IMR-90 (cell line): Measurements from ENCODE around the gene APOBEC3B. TPM values are rescaled to one million over a fixed set of nuclear protein-coding genes. Genes with fewer than 3 reads are reported as not detected.

Experiments
- ATAC-seq: fragments of 200-7000 bp; cut with Tn5 transposase; 2 replicates; pipeline ENCODE4 v1.9.1; 2020; ENCODE audit warnings: low read depth, mild to moderate bottlenecking, moderate library complexity
- BruUV-seq: library from RNA; stranded (reverse); fragments of 400-500 nt; replicated peaks from 2 replicates; lab custom pipeline; 2021; lab: Mats Ljungman, UMichigan
- CTCF ChIA-PET: fragments of 300-600 bp; formaldehyde crosslinking; extraction: SDS; loops from one replicate; lab custom pipeline; 2021; ENCODE audit warnings: antibody characterized with exemption; lab: Yijun Ruan, JAX
- POLR2A ChIA-PET: fragments of 300-600 bp; sonication (Branson Sonifier 250); formaldehyde crosslinking; loops from one replicate; lab custom pipeline; 2022; ENCODE audit warnings: antibody characterized with exemption; ENCODE audit not compliant: unreplicated experiment; lab: Charles Lee
- DNase-seq: peaks from one replicate; pipeline ENCODE4 v3.0.0; 2013
- H2AFZ ChIP-seq: replicated peaks from 2 replicates; pipeline ENCODE3; 2013; ENCODE audit warnings: low read length, mild to moderate bottlenecking; ENCODE audit not compliant: poor library complexity
- H2AK5ac ChIP-seq: 2 replicates; pipeline ENCODE4 v1.6.1; 2013; ENCODE audit warnings: low read depth, low read length, inconsistent platforms
- H2AK9ac ChIP-seq: replicated peaks from 2 replicates; pipeline ENCODE3; 2013; ENCODE audit warnings: mild to moderate bottlenecking, low read depth, low read length, moderate library complexity; ENCODE audit not compliant: poor library complexity
- H2BK120ac ChIP-seq: 2 replicates; pipeline ENCODE4 v1.6.1; 2013; ENCODE audit warnings: low read depth, low read length, inconsistent platforms
- H2BK15ac ChIP-seq: 3 replicates; pipeline ENCODE4 v1.6.1; 2013; ENCODE audit warnings: low read depth, low read length, inconsistent platforms
- H2BK20ac ChIP-seq: 2 replicates; pipeline ENCODE4 v1.6.1; 2013; ENCODE audit warnings: low read depth, mild to moderate bottlenecking, inconsistent platforms, low read length, moderate library complexity
- H2BK5ac ChIP-seq: 2 replicates; pipeline ENCODE4 v1.6.1; 2013; ENCODE audit warnings: mild to moderate bottlenecking, low read depth, low read length, inconsistent platforms; ENCODE audit not compliant: poor library complexity, severe bottlenecking
- H3K14ac ChIP-seq: replicated peaks from 2 replicates; pipeline ENCODE4 v1.6.1; 2013; ENCODE audit warnings: low read depth, low read length, inconsistent platforms
- H3K18ac ChIP-seq: 2 replicates; pipeline ENCODE4 v1.6.1; 2013; ENCODE audit warnings: low read depth, low read length, control low read depth
- H3K23ac ChIP-seq: 2 replicates; pipeline ENCODE4 v1.6.1; 2013; ENCODE audit warnings: low read depth, low read length, inconsistent platforms
- H3K27ac ChIP-seq: 2 replicates; pipeline ENCODE4 v1.5.1; 2013; ENCODE audit warnings: mild to moderate bottlenecking, control low read depth, low read length; ENCODE audit not compliant: insufficient read depth
- H3K27me3 ChIP-seq: 2 replicates; pipeline ENCODE4 v1.6.1; 2013; ENCODE audit warnings: low read length; ENCODE audit not compliant: control insufficient read depth, insufficient read depth
- H3K36me3 ChIP-seq: 2 replicates; pipeline ENCODE4 v1.6.1; 2013; ENCODE audit warnings: low read length, mixed read lengths; ENCODE audit not compliant: control insufficient read depth, insufficient read depth
- H3K4ac ChIP-seq: 2 replicates; pipeline ENCODE4 v1.6.1; 2013; ENCODE audit warnings: low read depth, low read length, inconsistent platforms
- H3K4me1 ChIP-seq: 2 replicates; pipeline ENCODE4 v1.6.1; 2013; ENCODE audit warnings: low read length, mixed read lengths; ENCODE audit not compliant: control insufficient read depth, insufficient read depth
- H3K4me2 ChIP-seq: 2 replicates; pipeline ENCODE4 v1.6.1; 2013; ENCODE audit warnings: low read depth, mild to moderate bottlenecking, control low read depth, low read length, moderate library complexity
- H3K4me3 ChIP-seq: 2 replicates; pipeline ENCODE4 v1.5.1; 2013; ENCODE audit warnings: low read depth, mild to moderate bottlenecking, control low read depth, low read length, moderate library complexity; ENCODE audit not compliant: insufficient read depth
- H3K56ac ChIP-seq: 2 replicates; pipeline ENCODE4 v1.6.1; 2013; ENCODE audit warnings: low read length, inconsistent platforms; ENCODE audit not compliant: insufficient read depth; ENCODE audit errors: extremely low read depth
- H3K79me1 ChIP-seq, 2 experiments: 2 replicates each; pipeline ENCODE4 v1.6.1; 2013; ENCODE audit warnings: low read length in 2 of 2, inconsistent platforms in 1 of 2, low read depth in 1 of 2
- H3K9ac ChIP-seq: 2 replicates; pipeline ENCODE4 v1.6.1; 2013; ENCODE audit warnings: low read depth, low read length, control low read depth
- H3K9me1 ChIP-seq: 2 replicates; pipeline ENCODE4 v1.6.1; 2013; ENCODE audit warnings: low read length, inconsistent platforms; ENCODE audit not compliant: insufficient read depth
- H3K9me3 ChIP-seq: 2 replicates; pipeline ENCODE4 v1.6.1; 2013; ENCODE audit warnings: low read length; ENCODE audit not compliant: control insufficient read depth, insufficient read depth
- H4K20me1 ChIP-seq: 2 replicates; pipeline ENCODE4 v1.6.1; 2013; ENCODE audit warnings: low read length, inconsistent platforms; ENCODE audit not compliant: insufficient read depth
- H4K5ac ChIP-seq: 2 replicates; pipeline ENCODE4 v1.6.1; 2013; ENCODE audit warnings: mild to moderate bottlenecking, low read depth, low read length, control low read depth
- H4K8ac ChIP-seq, 2 experiments: 2 replicates each; pipeline ENCODE4 v1.6.1; 2013; ENCODE audit warnings: low read depth in 2 of 2, low read length in 2 of 2, control low read depth in 1 of 2, inconsistent platforms in 1 of 2
- H4K91ac ChIP-seq: 2 replicates; pipeline ENCODE4 v1.6.1; 2013; ENCODE audit warnings: low read depth, low read length, inconsistent platforms; ENCODE audit not compliant: insufficient read depth
- BHLHE40 ChIP-seq: fragments of 150-350 bp; IDR thresholded peaks from 2 replicates; pipeline ENCODE4 v1.6.1; 2016; ENCODE audit warnings: mild to moderate bottlenecking, low read depth, low read length
- CEBPB ChIP-seq: IDR thresholded peaks from 2 replicates; pipeline ENCODE4 v1.6.1; 2012; ENCODE audit warnings: low read depth, low read length, improper control_type of control experiment
- FOS ChIP-seq: fragments of 150-350 bp; IDR thresholded peaks from 2 replicates; pipeline ENCODE4 v1.6.1; 2016; ENCODE audit warnings: low read depth, low read length
- MAFK ChIP-seq: IDR thresholded peaks from 2 replicates; pipeline ENCODE4 v1.6.1; 2012; ENCODE audit warnings: low read depth, low read length, improper control_type of control experiment
- MAZ ChIP-seq: IDR thresholded peaks from 2 replicates; pipeline ENCODE4 v1.6.1; 2012; ENCODE audit warnings: low read depth, mild to moderate bottlenecking, low read length, improper control_type of control experiment, moderate library complexity, borderline replicate concordance
- MXI1 ChIP-seq: IDR thresholded peaks from 2 replicates; pipeline ENCODE4 v1.6.1; 2012; ENCODE audit warnings: low read depth, mild to moderate bottlenecking, low read length, moderate library complexity, borderline replicate concordance
- NFE2L2 ChIP-seq: fragments of 150-350 bp; IDR thresholded peaks from 2 replicates; pipeline ENCODE4 v1.6.1; 2016; ENCODE audit warnings: low read depth, mild to moderate bottlenecking, low read length
- POLR2A ChIP-seq: IDR thresholded peaks from 2 replicates; pipeline ENCODE4 v1.6.1; 2012; ENCODE audit warnings: mild to moderate bottlenecking, low read depth, low read length
- RAD21 ChIP-seq: IDR thresholded peaks from 2 replicates; pipeline ENCODE4 v1.6.1; 2012; ENCODE audit warnings: low read length, improper control_type of control experiment
- RCOR1 ChIP-seq: IDR thresholded peaks from 2 replicates; pipeline ENCODE4 v1.6.1; 2012; ENCODE audit warnings: mild to moderate bottlenecking, low read length, improper control_type of control experiment; ENCODE audit not compliant: insufficient replicate concordance
- RFX5 ChIP-seq: IDR thresholded peaks from 2 replicates; pipeline ENCODE4 v1.8.0; 2012; ENCODE audit warnings: low read depth, mild to moderate bottlenecking, low read length, moderate library complexity
- SMC3 ChIP-seq: fragments of 150-350 bp; IDR thresholded peaks from 2 replicates; pipeline ENCODE4 v1.6.1; 2016; ENCODE audit warnings: low read depth, mild to moderate bottlenecking, antibody characterized with exemption, low read length, moderate library complexity
- WGBS, 2 experiments: methylation state at CpG; one replicate each; pipeline versions ENCODE4 v1.1.5 to v1.1.7; 2013; ENCODE audit warnings: missing lambda C conversion rate in 2 of 2; ENCODE audit not compliant: insufficient read length in 1 of 2; ENCODE audit errors: extremely low coverage in 2 of 2; 5-methylcytosine and 5-hydroxymethylcytosine counted together
- dilution Hi-C: fragments of 300-500 bp; cut with HindIII; formaldehyde crosslinking; loops from one replicate; pipeline ENCODE4 v1.14.3; 2018; ENCODE audit warnings: low sequenced_read_pairs; ENCODE audit not compliant: unreplicated experiment
- in situ Hi-C: fragments of 300-500 bp; cut with MboI; formaldehyde crosslinking; loops from 3 replicates; pipeline ENCODE4 v1.14.3; 2019; ENCODE audit warnings: low sequenced_read_pairs, inconsistent platforms, mixed read lengths
- intact Hi-C: fragments of 100-400 bp; cut with micrococcal nuclease; formaldehyde crosslinking; loops from 2 replicates; pipeline ENCODE4 v1.10.0; 2022
- polyA plus RNA-seq, 3 experiments: library from polyadenylated mRNA; depleted of rRNA; stranded (reverse); fragments of >200 nt; gene quantifications; 2 replicates each; pipeline ENCODE4 v1.2.3, GENCODE V29; 2012; ENCODE audit warnings: low replicate concordance in 1 of 3
- total RNA-seq: library from RNA; depleted of rRNA; stranded (reverse); fragments of >200 nt; gene quantifications from 2 replicates; pipeline ENCODE4 v1.2.3, GENCODE V29; 2012
- TF ChIP-seq, protein P1 (sequence below): conservative IDR thresholded peaks from 2 replicates; pipeline ENCODE4 v1.5.1; 2012; ENCODE audit warnings: mild to moderate bottlenecking, low read depth, low read length, improper control_type of control experiment
- TF ChIP-seq, protein P2 (sequence below): fragments of 150-350 bp; IDR thresholded peaks from 2 replicates; pipeline ENCODE4 v1.6.1; 2017; ENCODE audit warnings: mild to moderate bottlenecking, antibody characterized with exemption, low read length, low read depth
- TF ChIP-seq, protein P3 (sequence below): fragments of 150-350 bp; IDR thresholded peaks from 2 replicates; pipeline ENCODE4 v1.6.1; 2016; ENCODE audit warnings: low read depth, mild to moderate bottlenecking, low read length, moderate library complexity, borderline replicate concordance

Gene APOBEC3B
- total and polyA plus RNA-seq, 2 of the 4 experiments (the other 2 are of a cell fraction) = 17.6 to 34.2 TPM

DNA sequence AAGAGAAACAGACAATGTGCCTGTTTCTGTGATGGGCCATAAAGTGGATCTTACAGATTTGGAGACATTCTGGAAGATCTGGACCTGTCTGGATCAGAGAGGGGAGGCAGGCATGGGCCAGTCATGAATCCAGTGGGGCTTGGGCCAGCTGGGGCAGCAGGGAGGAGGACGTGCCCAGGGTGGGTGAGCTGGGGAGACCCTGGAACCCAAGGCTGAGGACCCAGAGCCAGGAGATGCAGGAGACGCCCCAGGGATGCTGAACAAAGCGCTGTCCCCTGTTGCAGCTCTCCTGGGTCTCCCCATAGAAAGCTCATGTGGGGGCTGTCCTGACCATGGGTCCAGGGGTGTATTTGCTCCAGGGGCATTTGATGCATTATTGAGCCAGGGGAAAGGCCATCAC lies 26.2 kb upstream of the APOBEC3B start:
- Histone ChIP-seq H3K14ac (no peak overlapping the region), H2BK120ac (no peak overlapping the region), H3K9me3 (no peaks in the 10 kb centered on the region), H4K20me1 (no peaks in the 10 kb centered on the region; the same call in 1 of the 2 replicates), H4K91ac (no peak overlapping the region), H2BK20ac (no peak overlapping the region), H3K79me1 (no peaks in the 10 kb centered on the region), H3K27ac (no peak overlapping the region), H3K56ac (no peak overlapping the region), H2AFZ (no peak overlapping the region), H3K23ac (no peak overlapping the region), H4K5ac (no peak overlapping the region), H4K8ac (no peak overlapping the region), H3K4me3 (no peak overlapping the region), H3K18ac (no peak overlapping the region), H2AK9ac (no peak overlapping the region), H3K4me1 (no peaks in the 10 kb centered on the region), H3K4ac (no peak overlapping the region), H3K9ac (no peak overlapping the region), H3K4me2 (no peak overlapping the region), H2BK5ac (no peak overlapping the region), H2AK5ac (no peak overlapping the region), H3K9me1 (no peaks in the 10 kb centered on the region), H3K27me3 (peaks cover 68% of the 10 kb centered on the region), H2BK15ac (no peak overlapping the region), H3K36me3 (no peaks in the 10 kb centered on the region)
- no TSS peak for BruUV-seq
- ATAC-seq (no peak), DNase-seq (no peak)
- CTCF ChIA-PET = no interaction called here
- in situ Hi-C loops (no loop called here), intact Hi-C loops (no loop called here), dilution Hi-C loops (no loop called here)
- POLR2A ChIA-PET = no interaction called here
- TF ChIP-seq CEBPB (no peak), FOS (no peak), RCOR1 (no peak), BHLHE40 (no peak), SMC3 (no peak), MAZ (no peak), MXI1 (no peak), RAD21 (no peak), RFX5 (no peak), POLR2A (no peak), NFE2L2 (no peak), MAFK (no peak)
- TF ChIP-seq, protein P1, sequence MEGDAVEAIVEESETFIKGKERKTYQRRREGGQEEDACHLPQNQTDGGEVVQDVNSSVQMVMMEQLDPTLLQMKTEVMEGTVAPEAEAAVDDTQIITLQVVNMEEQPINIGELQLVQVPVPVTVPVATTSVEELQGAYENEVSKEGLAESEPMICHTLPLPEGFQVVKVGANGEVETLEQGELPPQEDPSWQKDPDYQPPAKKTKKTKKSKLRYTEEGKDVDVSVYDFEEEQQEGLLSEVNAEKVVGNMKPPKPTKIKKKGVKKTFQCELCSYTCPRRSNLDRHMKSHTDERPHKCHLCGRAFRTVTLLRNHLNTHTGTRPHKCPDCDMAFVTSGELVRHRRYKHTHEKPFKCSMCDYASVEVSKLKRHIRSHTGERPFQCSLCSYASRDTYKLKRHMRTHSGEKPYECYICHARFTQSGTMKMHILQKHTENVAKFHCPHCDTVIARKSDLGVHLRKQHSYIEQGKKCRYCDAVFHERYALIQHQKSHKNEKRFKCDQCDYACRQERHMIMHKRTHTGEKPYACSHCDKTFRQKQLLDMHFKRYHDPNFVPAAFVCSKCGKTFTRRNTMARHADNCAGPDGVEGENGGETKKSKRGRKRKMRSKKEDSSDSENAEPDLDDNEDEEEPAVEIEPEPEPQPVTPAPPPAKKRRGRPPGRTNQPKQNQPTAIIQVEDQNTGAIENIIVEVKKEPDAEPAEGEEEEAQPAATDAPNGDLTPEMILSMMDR = no peak
- TF ChIP-seq, protein P2, sequence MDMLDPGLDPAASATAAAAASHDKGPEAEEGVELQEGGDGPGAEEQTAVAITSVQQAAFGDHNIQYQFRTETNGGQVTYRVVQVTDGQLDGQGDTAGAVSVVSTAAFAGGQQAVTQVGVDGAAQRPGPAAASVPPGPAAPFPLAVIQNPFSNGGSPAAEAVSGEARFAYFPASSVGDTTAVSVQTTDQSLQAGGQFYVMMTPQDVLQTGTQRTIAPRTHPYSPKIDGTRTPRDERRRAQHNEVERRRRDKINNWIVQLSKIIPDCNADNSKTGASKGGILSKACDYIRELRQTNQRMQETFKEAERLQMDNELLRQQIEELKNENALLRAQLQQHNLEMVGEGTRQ = no peak
- TF ChIP-seq, protein P3, sequence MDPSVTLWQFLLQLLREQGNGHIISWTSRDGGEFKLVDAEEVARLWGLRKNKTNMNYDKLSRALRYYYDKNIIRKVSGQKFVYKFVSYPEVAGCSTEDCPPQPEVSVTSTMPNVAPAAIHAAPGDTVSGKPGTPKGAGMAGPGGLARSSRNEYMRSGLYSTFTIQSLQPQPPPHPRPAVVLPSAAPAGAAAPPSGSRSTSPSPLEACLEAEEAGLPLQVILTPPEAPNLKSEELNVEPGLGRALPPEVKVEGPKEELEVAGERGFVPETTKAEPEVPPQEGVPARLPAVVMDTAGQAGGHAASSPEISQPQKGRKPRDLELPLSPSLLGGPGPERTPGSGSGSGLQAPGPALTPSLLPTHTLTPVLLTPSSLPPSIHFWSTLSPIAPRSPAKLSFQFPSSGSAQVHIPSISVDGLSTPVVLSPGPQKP = no peak
- whole genome bisulfite sequencing, 2 experiments = no CpG with 5 or more reads among the region's 3 CpGs
